H1 (cell line): Measurements from ENCODE around the gene RAD51B. TPM values are rescaled to one million over a fixed set of nuclear protein-coding genes. Genes with fewer than 3 reads are reported as not detected.

Experiments
- CTCF ChIA-PET: fragments of 300-600 bp; sonication (Branson Sonifier 250); formaldehyde crosslinking; loops from one replicate; lab custom pipeline; 2021; ENCODE audit not compliant: partially characterized antibody; lab: Charles Lee
- POLR2A ChIA-PET: fragments of 300-600 bp; sonication (Branson Sonifier 250); formaldehyde crosslinking; loops from one replicate; lab custom pipeline; 2021; ENCODE audit warnings: inconsistent platforms; ENCODE audit not compliant: partially characterized antibody; lab: Charles Lee
- DNase-seq, 2 experiments: peaks; one replicate each; pipeline versions ENCODE4 v3.0.0 to v3.0.0-alpha.2; 2010 to 2022; ENCODE audit warnings: low spot score in 2 of 2, low read depth in 1 of 2, mixed read lengths in 1 of 2
- FAIRE-seq: peaks from 2 replicates; lab custom pipeline; 2011; peaks lifted over from hg19 to GRCh38; lab: Jason Lieb, UNC
- H2AFZ ChIP-seq: 2 replicates; pipeline ENCODE4 v1.8.1; 2012; ENCODE audit warnings: low read length, inconsistent platforms
- H2AK5ac ChIP-seq: 2 replicates; pipeline ENCODE4 v1.6.1; 2013; ENCODE audit warnings: low read depth, low read length
- H2BK120ac ChIP-seq: replicated peaks from 2 replicates; pipeline ENCODE3; 2013; ENCODE audit warnings: low read depth, low read length, inconsistent platforms
- H2BK12ac ChIP-seq: 2 replicates; pipeline ENCODE4 v1.6.1; 2013; ENCODE audit warnings: low read depth, low read length
- H2BK15ac ChIP-seq: 2 replicates; pipeline ENCODE4 v1.6.1; 2013; ENCODE audit warnings: low read length
- H2BK20ac ChIP-seq: 2 replicates; pipeline ENCODE4 v1.6.1; 2013; ENCODE audit warnings: low read length
- H2BK5ac ChIP-seq: 2 replicates; pipeline ENCODE4 v1.6.1; 2013; ENCODE audit warnings: low read depth, low read length
- H3K14ac ChIP-seq: 2 replicates; pipeline ENCODE4 v1.6.1; 2013; ENCODE audit warnings: inconsistent platforms; ENCODE audit not compliant: insufficient read length
- H3K18ac ChIP-seq: 2 replicates; pipeline ENCODE4 v1.6.1; 2013; ENCODE audit warnings: low read length; ENCODE audit errors: extremely low read depth
- H3K23ac ChIP-seq: 2 replicates; pipeline ENCODE4 v1.6.1; 2013; ENCODE audit warnings: inconsistent platforms; ENCODE audit not compliant: insufficient read length
- H3K23me2 ChIP-seq: 2 replicates; pipeline ENCODE4 v1.6.1; 2013; ENCODE audit warnings: low read depth, low read length
- H3K27ac ChIP-seq: 2 replicates; pipeline ENCODE4 v1.6.1; 2011; ENCODE audit warnings: low read depth, low read length, inconsistent platforms
- H3K27me3 ChIP-seq, 4 experiments: replicated peaks in 1 of 4; 1 replicate in 1 of 4; 2 replicates in 3 of 4; pipeline versions ENCODE4 v1.6.1 to v1.8.1; 2011 to 2013; ENCODE audit warnings: low read length in 3 of 4, mild to moderate bottlenecking in 3 of 4, inconsistent platforms in 2 of 4, mixed read lengths in 2 of 4, moderate library complexity in 1 of 4; ENCODE audit not compliant: control insufficient read depth in 3 of 4, insufficient read depth in 3 of 4; ENCODE audit errors: extremely low read depth in 1 of 4
- H3K36me3 ChIP-seq, 4 experiments: 2 replicates each; pipeline versions ENCODE4 v1.6.1 to v1.8.1; 2011 to 2013; ENCODE audit warnings: mild to moderate bottlenecking in 4 of 4, low read length in 3 of 4, moderate library complexity in 2 of 4, control low read depth in 1 of 4, inconsistent platforms in 1 of 4; ENCODE audit not compliant: insufficient read depth in 4 of 4, control insufficient read depth in 2 of 4
- H3K4ac ChIP-seq: replicated peaks from 2 replicates; pipeline ENCODE3; 2013; ENCODE audit warnings: low read length, low read depth, mixed read lengths, inconsistent platforms; ENCODE audit not compliant: insufficient read length
- H3K4me1 ChIP-seq, 4 experiments: replicated peaks in 1 of 4; 1 replicate in 1 of 4; 2 replicates in 3 of 4; pipeline versions ENCODE4 v1.6.1 to v1.8.1; 2011 to 2013; ENCODE audit warnings: low read length in 3 of 4, inconsistent platforms in 2 of 4, mixed read lengths in 1 of 4; ENCODE audit not compliant: insufficient read depth in 4 of 4, control insufficient read depth in 3 of 4
- H3K4me2 ChIP-seq, 2 experiments: 2 replicates each; pipeline versions ENCODE4 v1.6.1 to v1.8.1; 2011 to 2013; ENCODE audit warnings: low read depth in 2 of 2, low read length in 2 of 2, control low read depth in 1 of 2, inconsistent platforms in 1 of 2, mild to moderate bottlenecking in 1 of 2; ENCODE audit not compliant: insufficient read depth in 1 of 2
- H3K4me3 ChIP-seq, 4 experiments: fragments of 200-600, 300-600 bp in 1 of 4; sonication (generic), shearing (Covaris generic), sonication (Bioruptor Twin) in 1 of 4; 2 replicates each; pipeline versions ENCODE4 v1.5.1 to v1.8.1; 2011 to 2016; ENCODE audit warnings: low read length in 4 of 4, low read depth in 3 of 4, control low read depth in 2 of 4, inconsistent platforms in 2 of 4, mild to moderate bottlenecking in 2 of 4, mixed read lengths in 1 of 4, moderate library complexity in 1 of 4; ENCODE audit not compliant: insufficient read depth in 2 of 4; ENCODE audit errors: extremely low read depth in 1 of 4
- H3K56ac ChIP-seq: replicated peaks from 2 replicates; pipeline ENCODE3; 2013; ENCODE audit warnings: low read depth, mild to moderate bottlenecking, mixed read lengths, low read length, inconsistent platforms; ENCODE audit not compliant: insufficient read length
- H3K79me1 ChIP-seq: 2 replicates; pipeline ENCODE4 v1.6.1; 2013; ENCODE audit warnings: low read depth, low read length, control low read depth
- H3K79me2 ChIP-seq, 2 experiments: 2 replicates each; pipeline versions ENCODE4 v1.6.1 to v1.8.1; 2012 to 2013; ENCODE audit warnings: low read length in 2 of 2, mild to moderate bottlenecking in 2 of 2, inconsistent platforms in 1 of 2; ENCODE audit not compliant: insufficient read depth in 2 of 2, control insufficient read depth in 1 of 2
- H3K9ac ChIP-seq, 4 experiments: replicated peaks in 1 of 4; 1 replicate in 1 of 4; 2 replicates in 3 of 4; pipeline versions ENCODE4 v1.6.1 to v1.8.1; 2011 to 2013; ENCODE audit warnings: low read depth in 3 of 4, low read length in 3 of 4, control low read depth in 2 of 4, mild to moderate bottlenecking in 2 of 4, moderate library complexity in 2 of 4, inconsistent platforms in 1 of 4; ENCODE audit errors: extremely low read depth in 1 of 4
- H3K9me3 ChIP-seq, 2 experiments: 2 replicates each; pipeline versions ENCODE4 v1.6.1 to v1.8.1; 2012 to 2013; ENCODE audit warnings: mild to moderate bottlenecking in 2 of 2, moderate library complexity in 2 of 2, control low read depth in 1 of 2, inconsistent platforms in 1 of 2, low read depth in 1 of 2, low read length in 1 of 2, mixed read lengths in 1 of 2; ENCODE audit not compliant: insufficient read depth in 2 of 2
- H4K20me1 ChIP-seq, 2 experiments: replicated peaks in 1 of 2; 2 replicates each; pipeline versions ENCODE3 to v1.8.1; 2011 to 2013; ENCODE audit warnings: inconsistent platforms in 2 of 2, low read length in 2 of 2, mild to moderate bottlenecking in 1 of 2; ENCODE audit not compliant: insufficient read depth in 2 of 2, control insufficient read depth in 1 of 2
- H4K5ac ChIP-seq: 2 replicates; pipeline ENCODE4 v1.6.1; 2013; ENCODE audit warnings: low read length, low read depth, mixed read lengths, inconsistent platforms; ENCODE audit not compliant: insufficient read length
- H4K8ac ChIP-seq: 2 replicates; pipeline ENCODE4 v1.8.0; 2013; ENCODE audit warnings: mild to moderate bottlenecking, moderate library complexity, low read length, inconsistent platforms; ENCODE audit not compliant: insufficient read depth; ENCODE audit errors: extremely low read depth
- H4K91ac ChIP-seq: replicated peaks from 2 replicates; pipeline ENCODE3; 2013; ENCODE audit warnings: low read length, mixed read lengths, inconsistent platforms; ENCODE audit not compliant: insufficient read length
- CHD1 ChIP-seq: IDR thresholded peaks from 2 replicates; pipeline ENCODE4 v1.6.1; 2012; ENCODE audit warnings: low read depth, low read length, improper control_type of control experiment
- HDAC6 ChIP-seq: IDR thresholded peaks from one replicate; pipeline ENCODE4 v1.7.1; 2012; ENCODE audit warnings: low read depth, mild to moderate bottlenecking, inconsistent platforms, low read length, moderate library complexity
- NANOG ChIP-seq: IDR thresholded peaks from 2 replicates; pipeline ENCODE4 v1.6.1; 2011; ENCODE audit warnings: low read length, low read depth, mild to moderate bottlenecking, inconsistent platforms; ENCODE audit not compliant: insufficient read depth, poor library complexity, severe bottlenecking
- RBBP5 ChIP-seq: IDR thresholded peaks from 2 replicates; pipeline ENCODE4 v1.7.1; 2012; ENCODE audit warnings: low read depth, mild to moderate bottlenecking, inconsistent platforms, low read length, moderate library complexity, borderline replicate concordance
- RFX5 ChIP-seq: IDR thresholded peaks from 2 replicates; pipeline ENCODE4 v1.6.1; 2011; ENCODE audit warnings: low read depth, low read length, improper control_type of control experiment, borderline replicate concordance
- SAP30 ChIP-seq: fragments of 300-600 bp; sonication (generic); IDR thresholded peaks from 2 replicates; pipeline ENCODE4 v1.7.1; 2012; ENCODE audit warnings: low read length, moderate library complexity, mild to moderate bottlenecking, inconsistent platforms; ENCODE audit not compliant: insufficient read depth, insufficient replicate concordance
- YY1 ChIP-seq: IDR thresholded peaks from 2 replicates; pipeline ENCODE4 v1.6.1; 2011; ENCODE audit warnings: low read depth, mild to moderate bottlenecking, low read length
- WGBS, 2 experiments: shearing (Covaris generic) in 1 of 2; methylation state at CpG; one replicate each; pipeline versions ENCODE4 v1.1.6 to v1.1.7; 2013 to 2015; ENCODE audit warnings: low lambda C conversion rate in 2 of 2, mixed read lengths in 2 of 2, inconsistent platforms in 1 of 2, low coverage in 1 of 2, missing lambda C conversion rate in 1 of 2; ENCODE audit not compliant: insufficient replicate concordance in 2 of 2, insufficient coverage in 1 of 2, insufficient read length in 1 of 2; ENCODE audit errors: extremely low coverage in 1 of 2, missing lambda C conversion rate in 1 of 2; 5-methylcytosine and 5-hydroxymethylcytosine counted together
- polyA plus RNA-seq, 7 experiments: library from polyadenylated mRNA; depleted of rRNA in 3 of 7; stranded (reverse) in 5 of 7; unstranded in 2 of 7; fragments of >200 nt in 5 of 7; fragments of 200-250 nt in 2 of 7; gene quantifications; 1 replicate in 5 of 7; 2 replicates in 1 of 7; 4 replicates in 1 of 7; pipeline versions ENCODE4 v1.2.1 to v1.2.3, GENCODE V29; 2011 to 2013; ENCODE audit warnings: missing spikeins in 2 of 7, mixed read lengths in 2 of 7
- total RNA-seq: library from RNA; stranded (reverse); fragmentation: NEBNext Ultra II Directional; extraction: Animal tissue kit (Norgen Biotek cat#: 25700); gene quantifications from 2 replicates; pipeline ENCODE4 v1.2.1, GENCODE V29; 2021

RAD51B gene
- total and polyA plus RNA-seq, 2 of the 8 experiments (the other 6 are each of a cell fraction or from before 2014, with no cell fraction given): 3.9 to 14.9 TPM

DNA sequence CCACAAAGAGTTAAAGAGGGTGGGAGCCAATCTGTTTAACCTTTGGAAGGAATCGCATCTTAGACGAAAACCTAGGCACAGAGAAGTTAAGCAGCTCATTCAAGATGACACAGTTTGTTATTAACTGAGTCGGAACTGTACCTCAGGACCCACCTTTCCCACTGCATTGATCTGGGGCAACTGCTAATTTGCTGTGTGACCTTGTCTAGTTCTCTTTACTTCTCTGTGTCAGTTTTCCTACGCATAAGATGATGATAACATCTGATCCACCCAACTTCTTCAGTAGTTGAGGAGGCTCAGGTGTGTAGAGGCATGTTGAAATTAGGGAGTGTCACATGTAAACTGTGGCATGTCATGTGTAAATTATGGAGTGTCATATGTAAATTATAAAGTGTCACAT is 787.1 kb downstream of the RAD51B start:
- Histone ChIP-seq H3K36me3 (no peaks in the 10 kb centered on the region), H3K79me1 (no peaks in the 10 kb centered on the region), H2BK20ac (no peak overlapping the region), H4K8ac (no peak overlapping the region), H3K14ac (no peak overlapping the region), H3K23ac (no peak overlapping the region), H3K4me2 (no peak overlapping the region), H3K9ac (no peak overlapping the region; a peak in 1 of 7 replicates), H2BK15ac (no peak overlapping the region), H3K27me3 (no peaks in the 10 kb centered on the region; a peak in 1 of 7 replicates), H3K4ac (no peak overlapping the region), H3K18ac (no peak overlapping the region), H3K23me2 (no peaks in the 10 kb centered on the region), H4K91ac (no peak overlapping the region), H2BK120ac (no peak overlapping the region), H2BK12ac (0 out of 2 replicates have a peak overlapping the region, but pooled peaks have one; percentile 10), H3K27ac (no peak overlapping the region), H2AK5ac (no peak overlapping the region), H4K20me1 (no peaks in the 10 kb centered on the region), H3K56ac (no peak overlapping the region), H2AFZ (no peak overlapping the region), H4K5ac (no peak overlapping the region), H3K79me2 (no peaks in the 10 kb centered on the region), H3K4me3 (no peak overlapping the region), H3K9me3 (no peaks in the 10 kb centered on the region), H3K4me1 (peaks cover 0 to 17% (median 8%) of the 10 kb centered on the region in 4 experiments; a peak in 5 of 7 replicates), H2BK5ac (no peak overlapping the region)
- CTCF ChIA-PET: interaction anchor here (0.5 to 1.8 kb wide), 3 partner anchors 18 to 359 kb away, joined by 3 to 4 read pairs (median 4); no protein-coding TSS in a partner anchor
- 90% methylated on average over 4 of the region's 4 CpGs; no CpG with 5 or more reads in 1 of the 2 experiments for WGBS, 2 experiments
- FAIRE-seq: no peak
- TF ChIP-seq YY1: no peak
- TF ChIP-seq HDAC6: no peak
- no peak for TF ChIP-seq RFX5
- TF ChIP-seq CHD1: no peak
- TF ChIP-seq RBBP5: no peak
- TF ChIP-seq SAP30: no peak
- no peak for TF ChIP-seq NANOG
- no peak for DNase-seq
- POLR2A ChIA-PET: interaction anchor here (1.2 to 1.6 kb wide), 2 partner anchors 13 to 20 kb away, joined by 3 to 5 read pairs; no protein-coding TSS in a partner anchor
